ENCODE measurements around the gene SPRED3.

DNA sequence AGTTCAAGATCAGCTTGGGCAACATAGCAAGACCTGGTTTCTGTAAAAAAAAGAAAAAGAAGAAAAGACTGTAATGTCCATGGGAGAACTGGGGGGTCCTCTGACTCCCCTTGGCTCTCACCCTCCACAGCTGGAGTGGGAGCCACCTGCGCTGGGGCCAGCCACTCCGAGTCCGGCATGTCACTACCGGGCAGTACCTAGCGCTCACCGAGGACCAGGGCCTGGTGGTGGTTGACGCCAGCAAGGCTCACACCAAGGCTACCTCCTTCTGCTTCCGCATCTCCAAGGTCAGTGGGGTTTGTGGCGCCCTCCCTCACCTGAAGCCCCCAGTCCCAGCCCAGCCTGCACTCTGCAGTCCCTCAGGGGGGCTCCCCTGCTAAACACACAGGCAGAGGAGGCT, 59.7 kb downstream of the SPRED3 start:
- TF ChIP-seq, protein P1, sequence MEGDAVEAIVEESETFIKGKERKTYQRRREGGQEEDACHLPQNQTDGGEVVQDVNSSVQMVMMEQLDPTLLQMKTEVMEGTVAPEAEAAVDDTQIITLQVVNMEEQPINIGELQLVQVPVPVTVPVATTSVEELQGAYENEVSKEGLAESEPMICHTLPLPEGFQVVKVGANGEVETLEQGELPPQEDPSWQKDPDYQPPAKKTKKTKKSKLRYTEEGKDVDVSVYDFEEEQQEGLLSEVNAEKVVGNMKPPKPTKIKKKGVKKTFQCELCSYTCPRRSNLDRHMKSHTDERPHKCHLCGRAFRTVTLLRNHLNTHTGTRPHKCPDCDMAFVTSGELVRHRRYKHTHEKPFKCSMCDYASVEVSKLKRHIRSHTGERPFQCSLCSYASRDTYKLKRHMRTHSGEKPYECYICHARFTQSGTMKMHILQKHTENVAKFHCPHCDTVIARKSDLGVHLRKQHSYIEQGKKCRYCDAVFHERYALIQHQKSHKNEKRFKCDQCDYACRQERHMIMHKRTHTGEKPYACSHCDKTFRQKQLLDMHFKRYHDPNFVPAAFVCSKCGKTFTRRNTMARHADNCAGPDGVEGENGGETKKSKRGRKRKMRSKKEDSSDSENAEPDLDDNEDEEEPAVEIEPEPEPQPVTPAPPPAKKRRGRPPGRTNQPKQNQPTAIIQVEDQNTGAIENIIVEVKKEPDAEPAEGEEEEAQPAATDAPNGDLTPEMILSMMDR (IDR thresholded peaks at IDR 0.05): no peak
- no peak for TF ChIP-seq POLR2A (IDR thresholded peaks at IDR 0.05)
